GM18499 (cell line): Measurements from ENCODE around the gene MMP11.

ENCODE experiments used
- ATAC-seq: cut with Tn5 transposase; IDR thresholded peaks from one replicate; pipeline ENCODE4 v1.9.1; 2021; ENCODE audit warnings: moderate number of reproducible peaks; ENCODE audit not compliant: insufficient read depth, unreplicated experiment

The MMP11 gene

DNA sequence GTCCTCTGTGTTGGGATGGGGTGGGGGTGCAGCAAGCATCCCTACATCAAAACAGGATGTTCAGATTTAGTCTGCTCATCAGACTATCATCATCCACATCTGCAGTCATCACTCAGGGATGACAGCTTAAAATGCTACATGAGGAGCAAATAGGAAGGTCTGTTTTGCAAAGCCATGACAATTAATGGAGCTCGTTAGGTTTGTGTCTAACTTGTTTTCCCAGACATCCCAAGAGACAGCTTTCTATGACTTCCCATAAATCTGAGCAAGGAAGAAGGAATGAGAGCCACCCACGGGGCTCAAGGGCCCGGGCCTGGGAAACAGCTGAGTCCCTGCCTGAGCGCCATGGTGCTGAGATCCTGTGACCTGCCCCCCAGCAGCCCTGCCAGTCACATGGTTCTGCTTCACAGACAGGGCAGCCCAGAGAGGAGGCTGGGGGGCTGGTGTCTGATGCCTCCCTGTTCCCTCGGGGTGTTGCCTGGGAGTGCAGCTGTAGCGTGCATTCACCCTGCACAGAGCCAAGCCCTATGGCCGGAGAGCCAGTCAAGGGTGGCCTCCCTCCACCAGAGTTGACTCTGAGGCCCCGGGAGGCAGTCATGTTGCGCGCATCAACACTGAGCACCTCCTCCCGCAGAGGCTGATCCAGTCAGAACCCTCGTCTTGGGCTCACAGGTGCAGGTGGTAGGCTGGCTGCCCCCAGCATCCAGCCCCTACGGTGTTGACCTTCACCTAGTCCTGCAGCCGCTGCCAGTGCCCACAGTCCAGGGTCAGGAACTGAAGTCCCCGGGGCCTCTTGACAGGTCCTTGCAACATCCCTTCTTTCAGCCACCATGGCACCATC, 54.1 kb downstream of the MMP11 start:
- no peak for ATAC-seq

DNA sequence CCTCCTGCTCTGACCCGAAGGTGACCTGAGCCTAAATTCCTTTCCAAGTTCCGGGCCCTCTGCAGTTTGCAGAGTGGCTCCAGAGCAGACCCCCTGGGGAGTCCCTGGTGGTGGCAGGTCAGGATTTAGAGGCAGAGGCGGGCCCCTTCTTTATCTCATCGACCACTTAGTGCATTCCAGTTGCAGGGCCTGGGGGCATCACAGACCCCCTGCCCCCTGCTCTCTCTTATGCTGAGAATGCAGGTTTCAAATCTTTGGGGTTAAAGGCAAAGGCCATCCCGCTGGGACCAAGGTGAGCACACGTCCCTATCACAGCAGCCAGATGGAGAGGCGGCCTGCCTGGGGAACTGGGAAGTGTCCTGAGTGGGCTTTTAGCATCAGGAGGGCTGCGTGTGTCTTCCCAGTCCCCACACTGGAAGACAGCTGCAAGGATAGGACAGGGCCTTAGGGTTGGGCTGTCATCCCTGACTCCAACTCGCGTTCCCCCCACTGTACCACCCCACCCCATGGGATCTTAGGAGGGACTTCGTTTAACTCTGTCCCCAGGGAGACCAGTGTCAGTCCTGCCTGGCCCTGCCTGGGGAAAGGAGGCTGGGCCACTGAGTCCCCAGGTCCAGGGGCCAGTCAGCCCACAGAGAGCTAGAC, 54.8 kb downstream of the MMP11 start:
- no peak for ATAC-seq

GRCh38 chr22:23828800-23829680, 56.4 kb downstream of the MMP11 start:
- ATAC-seq: no peak

DNA sequence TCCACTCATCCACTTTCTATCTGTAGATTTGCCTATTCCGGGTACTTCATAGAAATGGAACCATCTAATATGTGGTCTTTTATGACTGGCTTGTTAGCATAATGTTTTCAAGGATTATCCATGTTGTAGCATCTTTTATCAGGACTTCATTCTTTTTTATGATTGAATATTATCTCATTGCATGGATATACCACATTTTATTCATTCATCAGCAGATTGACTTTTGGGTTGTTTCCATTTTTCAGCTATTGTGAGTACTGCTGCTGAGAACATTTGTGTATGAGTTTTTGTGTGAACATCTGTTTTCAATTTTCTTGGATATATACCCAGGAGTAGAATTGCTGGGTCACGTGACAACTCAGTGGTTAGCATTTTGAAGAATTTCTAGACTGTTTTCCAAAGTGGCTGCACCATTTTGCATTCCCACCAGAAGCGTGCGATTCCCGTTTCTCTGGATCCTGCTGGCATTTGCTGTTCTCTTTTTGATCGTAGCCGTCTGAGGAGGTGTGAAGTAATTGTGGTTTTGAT, 57.3 kb downstream of the MMP11 start:
- ATAC-seq: no peak

DNA sequence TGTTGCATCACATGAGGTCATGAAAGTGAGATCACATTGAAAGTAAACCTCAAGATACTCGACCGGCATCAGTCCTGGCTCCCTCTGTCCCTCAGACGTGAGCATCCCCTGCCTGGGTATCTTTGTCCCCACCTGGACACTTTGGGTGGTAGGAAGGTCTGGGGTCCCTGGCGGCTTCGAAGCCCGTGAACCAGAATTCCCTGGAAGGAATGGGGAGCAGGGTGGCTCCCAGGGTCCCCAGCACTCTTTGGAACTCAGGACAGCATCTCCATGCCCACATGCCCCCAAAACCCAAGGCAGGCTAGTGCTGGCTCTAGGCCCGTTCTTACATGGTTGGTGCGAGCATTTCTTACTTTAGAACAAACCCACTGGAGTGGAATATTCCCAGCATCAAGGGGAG, 58.6 kb downstream of the MMP11 start:
- no peak for ATAC-seq

DNA sequence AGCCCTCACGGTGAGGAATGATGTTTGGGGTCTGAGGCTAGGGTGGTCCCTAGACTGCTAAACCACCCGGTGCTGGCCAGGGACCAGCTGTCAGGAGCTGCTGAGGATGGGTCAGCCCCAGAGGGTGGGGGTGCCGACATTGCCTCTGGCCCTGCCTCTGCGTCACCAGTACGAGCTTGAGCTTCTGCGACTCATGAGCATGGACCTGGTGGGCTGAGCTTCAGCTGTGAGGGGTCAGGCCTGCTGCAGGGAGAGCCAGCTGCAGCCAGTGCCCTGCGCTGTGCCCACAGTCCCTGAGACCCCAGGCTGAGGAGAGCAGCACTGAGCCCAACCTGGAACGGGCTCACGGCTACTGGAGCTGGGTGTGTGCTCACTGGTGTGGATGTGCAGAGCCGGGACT, 59.1 kb downstream of the MMP11 start:
- no peak for ATAC-seq

- no peak for ATAC-seq
Observed at GRCh38 chr22:23832226-23833016, 59.8 kb downstream of the MMP11 start.

DNA sequence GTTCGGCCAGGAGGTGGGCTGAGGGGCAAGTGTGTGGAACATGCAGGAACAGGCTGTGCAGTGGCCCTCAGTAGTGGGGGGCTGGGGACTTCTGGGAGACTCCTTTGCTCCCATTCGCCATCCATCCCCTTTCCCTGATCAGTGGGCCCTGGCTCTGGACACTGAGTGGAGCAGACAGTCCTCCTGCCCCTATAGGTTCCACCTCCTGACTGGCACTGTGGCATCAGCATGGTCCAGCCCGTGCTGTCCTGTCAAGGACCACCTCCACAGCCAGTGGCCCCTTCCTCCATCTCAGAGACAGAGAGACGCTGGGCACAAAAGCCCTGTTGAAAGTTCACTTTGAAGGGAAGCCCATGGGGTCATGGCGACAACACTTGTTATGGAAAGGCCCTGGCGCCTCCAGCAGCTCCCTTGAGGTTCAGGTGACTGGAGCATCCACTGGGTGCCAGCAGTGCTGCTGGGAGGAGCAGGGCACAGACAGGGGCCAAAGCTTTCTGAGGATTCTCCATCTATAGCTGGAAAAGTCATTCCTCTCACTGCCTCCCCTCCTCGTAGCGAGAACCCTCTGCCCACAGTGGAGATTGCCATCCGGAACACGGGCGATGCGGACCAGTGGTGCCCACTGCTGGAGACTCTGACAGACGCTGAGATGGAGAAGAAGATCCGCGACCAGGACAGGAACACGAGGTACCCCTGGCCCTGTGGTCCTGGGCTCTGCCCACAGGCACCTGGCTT, 60.5 kb downstream of the MMP11 start:
- no peak for ATAC-seq
